ENCODE data around the gene SLC17A5. TPM values are rescaled to one million over a fixed set of nuclear protein-coding genes. Genes with fewer than 3 reads are reported as not detected.
"Not testable (repeated sequence)": the region's sequence is repeated elsewhere in the genome, so short reads cannot be mapped to it uniquely, and the experiment has no call there.

Gene SLC17A5
- total and polyA plus RNA-seq, 2 donors (not counting 1 experiment from before 2014, with no cell fraction given): 2.1 to 8.0 TPM

DNA sequence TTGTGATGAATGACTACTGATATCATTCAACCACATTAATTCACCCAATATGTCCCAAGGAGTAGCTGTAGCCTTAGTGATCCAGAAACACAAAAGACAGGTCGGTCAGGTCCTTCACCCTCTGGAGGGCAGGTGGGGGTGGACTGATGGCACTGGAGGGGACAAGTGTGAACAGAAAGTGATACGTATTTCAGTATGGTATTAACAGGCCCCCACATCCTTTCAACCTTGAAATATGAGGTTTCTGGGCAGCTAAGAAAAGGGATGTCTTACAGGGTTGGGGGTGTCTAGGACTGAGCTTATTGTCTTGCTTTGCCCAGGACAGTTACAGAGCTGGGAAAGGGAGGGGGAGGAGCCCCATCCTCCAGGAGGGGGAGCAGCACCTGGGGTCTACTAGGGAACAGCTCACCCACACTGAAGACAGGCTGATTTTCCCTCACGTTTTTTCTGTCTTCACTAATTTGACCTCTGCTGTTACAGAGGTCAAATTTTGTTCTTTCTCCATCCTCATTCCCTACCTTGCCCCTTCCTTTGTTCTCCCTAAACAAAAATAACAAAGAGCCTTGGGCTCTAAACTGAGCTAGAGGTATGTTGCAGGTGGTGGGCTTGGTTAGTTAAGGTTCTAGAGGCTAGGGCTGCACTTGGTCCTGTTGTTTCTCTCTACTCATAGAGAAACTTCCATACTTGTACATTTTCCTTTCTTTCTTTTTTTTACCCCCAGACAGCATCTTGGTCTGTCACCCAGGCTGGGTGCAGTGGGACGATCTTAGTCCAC lies 95.0 kb downstream of the SLC17A5 start:
- H3K27ac ChIP-seq (ENCODE audit: low read length in 2 of 2): no peak overlapping the region
- CTCF ChIA-PET: interaction anchor here (0.6 to 3.3 kb wide), 5 partner anchors 12 to 274 kb away, joined by 3 to 8 read pairs (median 3); no protein-coding TSS in a partner anchor
- no peaks in the 10 kb centered on the region for H3K27me3 ChIP-seq (replicated peaks in 1 of 4; ENCODE audit: control extremely low read depth in 1 of 4, control insufficient read depth in 3 of 4, insufficient read depth in 4 of 4, low read length in 3 of 4)
- H4K20me1 ChIP-seq (ENCODE audit: control insufficient read depth, insufficient read depth, low read length, poor library complexity, severe bottlenecking): no peaks in the 10 kb centered on the region
- H3K4me3 ChIP-seq (ENCODE audit: control extremely low read depth in 1 of 5, extremely low read depth in 1 of 5, insufficient read depth in 1 of 5, low read depth in 2 of 5, low read length in 4 of 5): no peak overlapping the region
- no peaks in the 10 kb centered on the region for H3K79me2 ChIP-seq (ENCODE audit: control insufficient read depth, insufficient read depth, low read length)
- H2AFZ ChIP-seq (ENCODE audit: insufficient read depth, low read depth, low read length, poor library complexity, severe bottlenecking): no peak overlapping the region
- ATAC-seq (ENCODE audit: low read depth) (no peak), DNase-seq (no peak)
- no peaks in the 10 kb centered on the region for H3K36me3 ChIP-seq (replicated peaks in 1 of 2; ENCODE audit: control extremely low read depth in 1 of 2, control insufficient read depth in 1 of 2, extremely low read depth in 1 of 2, insufficient read depth in 2 of 2, low read length in 1 of 2)
- Mint-ChIP-seq H3K27me3 (no peaks in the 10 kb centered on the region), H3K9me3 (ENCODE audit: insufficient read depth) (no peaks in the 10 kb centered on the region), H3K4me1 (peaks cover 12% of the 10 kb centered on the region), H3K27ac (no peak overlapping the region), H3K4me3 (no peak overlapping the region)
- WGBS (ENCODE audit: insufficient coverage): 60% methylated on average over 1 of the region's 4 CpGs
- H3K9ac ChIP-seq (ENCODE audit: low read length): no peak overlapping the region
- intact Hi-C loops (cut with micrococcal nuclease): no loop called here
- H3K4me1 ChIP-seq (ENCODE audit: control insufficient read depth in 2 of 2, insufficient read depth in 2 of 2, low read length in 2 of 2): peaks cover 0 to 3% of the 10 kb centered on the region in 2 donors
- H3K9me3 ChIP-seq (ENCODE audit: control extremely low read depth in 1 of 3, control insufficient read depth in 2 of 3, insufficient read depth in 1 of 3, low read length in 2 of 3): no peaks in the 10 kb centered on the region
- TF ChIP-seq, protein P1, sequence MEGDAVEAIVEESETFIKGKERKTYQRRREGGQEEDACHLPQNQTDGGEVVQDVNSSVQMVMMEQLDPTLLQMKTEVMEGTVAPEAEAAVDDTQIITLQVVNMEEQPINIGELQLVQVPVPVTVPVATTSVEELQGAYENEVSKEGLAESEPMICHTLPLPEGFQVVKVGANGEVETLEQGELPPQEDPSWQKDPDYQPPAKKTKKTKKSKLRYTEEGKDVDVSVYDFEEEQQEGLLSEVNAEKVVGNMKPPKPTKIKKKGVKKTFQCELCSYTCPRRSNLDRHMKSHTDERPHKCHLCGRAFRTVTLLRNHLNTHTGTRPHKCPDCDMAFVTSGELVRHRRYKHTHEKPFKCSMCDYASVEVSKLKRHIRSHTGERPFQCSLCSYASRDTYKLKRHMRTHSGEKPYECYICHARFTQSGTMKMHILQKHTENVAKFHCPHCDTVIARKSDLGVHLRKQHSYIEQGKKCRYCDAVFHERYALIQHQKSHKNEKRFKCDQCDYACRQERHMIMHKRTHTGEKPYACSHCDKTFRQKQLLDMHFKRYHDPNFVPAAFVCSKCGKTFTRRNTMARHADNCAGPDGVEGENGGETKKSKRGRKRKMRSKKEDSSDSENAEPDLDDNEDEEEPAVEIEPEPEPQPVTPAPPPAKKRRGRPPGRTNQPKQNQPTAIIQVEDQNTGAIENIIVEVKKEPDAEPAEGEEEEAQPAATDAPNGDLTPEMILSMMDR (IDR thresholded peaks at IDR 0.05): no peak
- TF ChIP-seq EZH2 (IDR thresholded peaks at IDR 0.05; ENCODE audit: borderline replicate concordance, insufficient read depth, low read depth, low read length, poor library complexity, severe bottlenecking): no peak
- POLR2A ChIA-PET: no interaction called here
- H3K4me2 ChIP-seq (replicated peaks; ENCODE audit: low read depth, low read length, poor library complexity, severe bottlenecking): no peak overlapping the region

DNA sequence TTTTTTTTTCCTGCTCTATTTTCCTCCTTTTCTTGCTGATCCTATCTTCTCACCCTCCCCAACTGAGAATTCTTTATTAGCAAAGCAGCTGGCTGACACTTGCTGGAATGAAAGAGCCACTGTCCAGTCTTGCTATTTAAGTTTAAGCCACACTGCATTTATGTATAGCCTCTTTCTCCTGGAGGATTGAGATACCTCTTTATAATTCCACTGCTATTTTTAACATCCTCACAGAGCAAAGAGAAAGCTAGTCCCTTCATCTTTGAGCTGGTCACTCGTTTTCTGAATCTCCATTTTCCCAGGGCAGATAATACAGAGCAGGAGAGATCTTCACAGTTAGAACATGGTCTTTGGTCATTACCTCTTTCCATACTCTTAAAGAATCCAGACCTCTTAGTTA lies 97.0 kb downstream of the SLC17A5 start:
- no peaks in the 10 kb centered on the region for H3K36me3 ChIP-seq (replicated peaks in 1 of 2; ENCODE audit: control extremely low read depth in 1 of 2, control insufficient read depth in 1 of 2, extremely low read depth in 1 of 2, insufficient read depth in 2 of 2, low read length in 1 of 2)
- H3K27ac Mint-ChIP-seq: no peak overlapping the region
- H3K9me3 ChIP-seq (ENCODE audit: control extremely low read depth in 1 of 3, control insufficient read depth in 2 of 3, insufficient read depth in 1 of 3, low read length in 2 of 3): no peaks in the 10 kb centered on the region
- no peak overlapping the region for H3K4me2 ChIP-seq (replicated peaks; ENCODE audit: low read depth, low read length, poor library complexity, severe bottlenecking)
- no peaks in the 10 kb centered on the region for H4K20me1 ChIP-seq (ENCODE audit: control insufficient read depth, insufficient read depth, low read length, poor library complexity, severe bottlenecking)
- intact Hi-C loops (cut with micrococcal nuclease): no loop called here
- no peak overlapping the region for H3K4me3 Mint-ChIP-seq
- ATAC-seq (ENCODE audit: low read depth): no peak
- H3K4me1 Mint-ChIP-seq: peaks cover 12% of the 10 kb centered on the region
- ChIA-PET CTCF (interaction anchor here (0.7 to 1.0 kb wide), 3 partner anchors 15 to 54 kb away, joined by 3 read pairs; no protein-coding TSS in a partner anchor), POLR2A (no interaction called here)
- no peaks in the 10 kb centered on the region for H3K79me2 ChIP-seq (ENCODE audit: control insufficient read depth, insufficient read depth, low read length)
- no peaks in the 10 kb centered on the region for H3K27me3 Mint-ChIP-seq
- no peak for TF ChIP-seq EZH2 (IDR thresholded peaks at IDR 0.05; ENCODE audit: borderline replicate concordance, insufficient read depth, low read depth, low read length, poor library complexity, severe bottlenecking)
- TF ChIP-seq, protein P1 (IDR thresholded peaks at IDR 0.05): no peak
- H3K27me3 ChIP-seq (replicated peaks in 1 of 4; ENCODE audit: control extremely low read depth in 1 of 4, control insufficient read depth in 3 of 4, insufficient read depth in 4 of 4, low read length in 3 of 4): no peaks in the 10 kb centered on the region
- no peak for DNase-seq
- H2AFZ ChIP-seq (ENCODE audit: insufficient read depth, low read depth, low read length, poor library complexity, severe bottlenecking): no peak overlapping the region
- WGBS (ENCODE audit: insufficient coverage): no CpG with 5 or more reads among the region's 1 CpG
- no peak overlapping the region for H3K27ac ChIP-seq (ENCODE audit: low read length in 2 of 2)
- peaks cover 0 to 3% of the 10 kb centered on the region in 2 donors for H3K4me1 ChIP-seq (ENCODE audit: control insufficient read depth in 2 of 2, insufficient read depth in 2 of 2, low read length in 2 of 2)
- no peaks in the 10 kb centered on the region for H3K9me3 Mint-ChIP-seq (ENCODE audit: insufficient read depth)
- H3K9ac ChIP-seq (ENCODE audit: low read length): no peak overlapping the region
- H3K4me3 ChIP-seq (ENCODE audit: control extremely low read depth in 1 of 5, extremely low read depth in 1 of 5, insufficient read depth in 1 of 5, low read depth in 2 of 5, low read length in 4 of 5): no peak overlapping the region

DNA sequence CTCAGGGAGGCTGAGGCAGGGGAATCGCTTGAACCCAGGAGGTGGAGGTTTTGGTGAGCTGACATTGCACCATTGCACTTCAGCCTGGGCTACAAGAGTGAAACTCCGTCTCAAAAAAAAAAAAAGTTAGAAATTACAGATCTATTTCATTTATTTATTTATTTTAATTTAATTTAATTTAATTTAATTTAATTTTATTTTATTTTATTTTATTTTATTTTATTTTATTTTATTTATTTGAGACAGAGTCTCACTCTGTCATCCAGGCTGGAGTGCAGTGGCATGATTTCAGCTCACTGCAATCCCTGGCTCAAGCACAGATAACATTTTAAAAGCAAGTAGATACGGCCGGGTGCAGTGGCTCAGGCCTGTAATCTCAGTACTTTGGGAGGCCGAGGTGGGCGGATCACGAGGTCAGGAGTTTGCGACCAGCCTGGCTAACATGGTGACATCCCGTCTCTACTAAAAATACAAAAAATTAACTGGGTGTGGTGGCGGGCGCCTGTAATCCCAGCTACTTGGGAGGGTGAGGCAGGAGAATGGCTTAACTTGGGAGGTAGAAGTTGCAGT lies 98.3 kb downstream of the SLC17A5 start:
- H3K27me3 Mint-ChIP-seq; H3K79me2 ChIP-seq (ENCODE audit: control insufficient read depth, insufficient read depth, low read length); H3K36me3 ChIP-seq (replicated peaks in 1 of 2; ENCODE audit: control extremely low read depth in 1 of 2, control insufficient read depth in 1 of 2, extremely low read depth in 1 of 2, insufficient read depth in 2 of 2, low read length in 1 of 2); H3K4me2 ChIP-seq (replicated peaks; ENCODE audit: low read depth, low read length, poor library complexity, severe bottlenecking); H3K4me3 Mint-ChIP-seq; POLR2A ChIA-PET; CTCF ChIA-PET; intact Hi-C loops (cut with micrococcal nuclease); ATAC-seq (ENCODE audit: low read depth); H3K9me3 Mint-ChIP-seq (ENCODE audit: insufficient read depth); H3K27ac ChIP-seq (ENCODE audit: low read length in 2 of 2); H3K4me1 Mint-ChIP-seq; DNase-seq; H3K4me1 ChIP-seq (ENCODE audit: control insufficient read depth in 2 of 2, insufficient read depth in 2 of 2, low read length in 2 of 2); H3K9ac ChIP-seq (ENCODE audit: low read length); H3K4me3 ChIP-seq (ENCODE audit: control extremely low read depth in 1 of 5, extremely low read depth in 1 of 5, insufficient read depth in 1 of 5, low read depth in 2 of 5, low read length in 4 of 5); H3K27ac Mint-ChIP-seq; H3K27me3 ChIP-seq (replicated peaks in 1 of 4; ENCODE audit: control extremely low read depth in 1 of 4, control insufficient read depth in 3 of 4, insufficient read depth in 4 of 4, low read length in 3 of 4); H2AFZ ChIP-seq (ENCODE audit: insufficient read depth, low read depth, low read length, poor library complexity, severe bottlenecking); H3K9me3 ChIP-seq (ENCODE audit: control extremely low read depth in 1 of 3, control insufficient read depth in 2 of 3, insufficient read depth in 1 of 3, low read length in 2 of 3); H4K20me1 ChIP-seq (ENCODE audit: control insufficient read depth, insufficient read depth, low read length, poor library complexity, severe bottlenecking): not testable (repeated sequence)
- WGBS (ENCODE audit: insufficient coverage): 100% methylated on average over 2 of the region's 11 CpGs
